COLO829 (cell line): ENCODE data around the gene MROH2A.

ENCODE experiments used
- DNase-seq: peaks from one replicate; pipeline ENCODE4 v3.0.0; 2012; ENCODE audit warnings: low spot score

MROH2A gene

DNA sequence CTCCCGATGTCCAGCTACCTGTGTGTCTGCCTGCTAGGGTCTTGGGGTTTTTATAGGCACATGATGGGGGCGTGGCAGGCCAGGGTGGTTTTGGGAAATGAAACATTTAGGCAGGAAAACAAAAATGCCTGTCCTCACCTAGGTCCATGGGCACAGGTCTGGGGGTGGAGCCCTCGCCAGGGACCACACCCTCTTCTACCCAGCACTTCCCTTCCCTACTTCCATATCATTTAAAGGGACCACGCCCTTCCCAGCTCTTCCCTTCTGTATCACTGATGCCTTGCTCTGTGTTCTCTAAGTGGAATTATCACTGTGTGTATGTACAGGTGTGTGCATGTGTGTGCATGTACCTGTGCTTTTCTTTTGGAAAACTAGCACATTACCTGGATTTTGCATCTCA lies 11.7 kb upstream of the MROH2A start:
- DNase-seq, result no peak

DNA sequence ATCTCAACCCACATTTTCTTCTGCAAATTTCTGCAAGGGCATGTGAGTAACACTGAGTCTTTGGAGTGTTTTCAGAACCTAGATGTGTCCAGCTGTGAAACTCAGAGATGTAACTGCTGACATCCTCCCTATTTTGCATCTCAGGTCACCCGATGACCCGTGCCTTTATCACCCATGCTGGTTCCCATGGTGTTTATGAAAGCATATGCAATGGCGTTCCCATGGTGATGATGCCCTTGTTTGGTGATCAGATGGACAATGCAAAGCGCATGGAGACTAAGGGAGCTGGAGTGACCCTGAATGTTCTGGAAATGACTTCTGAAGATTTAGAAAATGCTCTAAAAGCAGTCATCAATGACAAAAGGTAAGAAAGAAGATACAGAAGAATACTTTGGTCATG lies 10.1 kb upstream of the MROH2A start:
- no peak for DNase-seq

DNA sequence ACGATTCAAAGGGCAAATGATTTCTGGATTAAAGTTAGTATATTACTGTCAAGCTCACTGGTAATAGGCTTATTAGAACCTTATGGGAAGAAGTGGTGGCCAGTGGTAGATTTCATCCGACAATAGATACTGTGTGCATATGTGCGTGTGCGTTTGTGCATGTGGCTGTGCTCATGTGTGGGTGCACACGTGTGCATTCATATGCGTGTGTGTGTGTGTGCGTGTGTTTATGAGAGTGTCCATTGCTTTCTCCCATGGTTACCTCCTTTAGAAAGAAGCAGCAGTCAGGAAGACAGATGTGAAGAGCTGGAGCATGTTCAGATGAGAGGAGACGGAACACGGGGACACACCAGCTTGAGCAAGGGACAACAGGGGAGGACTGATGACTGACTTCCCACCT lies 8.9 kb upstream of the MROH2A start:
- no peak for DNase-seq

DNA sequence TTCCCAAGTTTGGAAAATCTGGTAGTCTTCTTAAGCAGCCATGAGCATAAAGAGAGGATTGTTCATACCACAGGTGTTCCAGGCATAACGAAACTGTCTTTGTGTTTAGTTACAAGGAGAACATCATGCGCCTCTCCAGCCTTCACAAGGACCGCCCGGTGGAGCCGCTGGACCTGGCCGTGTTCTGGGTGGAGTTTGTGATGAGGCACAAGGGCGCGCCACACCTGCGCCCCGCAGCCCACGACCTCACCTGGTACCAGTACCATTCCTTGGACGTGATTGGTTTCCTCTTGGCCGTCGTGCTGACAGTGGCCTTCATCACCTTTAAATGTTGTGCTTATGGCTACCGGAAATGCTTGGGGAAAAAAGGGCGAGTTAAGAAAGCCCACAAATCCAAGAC lies 6.0 kb upstream of the MROH2A start:
- no peak for DNase-seq

DNA sequence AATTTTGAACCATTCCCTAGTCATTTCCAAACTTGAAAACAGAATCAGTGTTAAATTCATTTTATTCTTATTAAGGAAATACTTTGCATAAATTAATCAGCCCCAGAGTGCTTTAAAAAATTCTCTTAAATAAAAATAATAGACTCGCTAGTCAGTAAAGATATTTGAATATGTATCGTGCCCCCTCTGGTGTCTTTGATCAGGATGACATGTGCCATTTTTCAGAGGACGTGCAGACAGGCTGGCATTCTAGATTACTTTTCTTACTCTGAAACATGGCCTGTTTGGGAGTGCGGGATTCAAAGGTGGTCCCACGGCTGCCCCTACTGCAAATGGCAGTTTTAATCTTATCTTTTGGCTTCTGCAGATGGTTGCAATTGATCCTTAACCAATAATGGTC lies 5.5 kb upstream of the MROH2A start:
- peak; percentile 36 for DNase-seq

DNA sequence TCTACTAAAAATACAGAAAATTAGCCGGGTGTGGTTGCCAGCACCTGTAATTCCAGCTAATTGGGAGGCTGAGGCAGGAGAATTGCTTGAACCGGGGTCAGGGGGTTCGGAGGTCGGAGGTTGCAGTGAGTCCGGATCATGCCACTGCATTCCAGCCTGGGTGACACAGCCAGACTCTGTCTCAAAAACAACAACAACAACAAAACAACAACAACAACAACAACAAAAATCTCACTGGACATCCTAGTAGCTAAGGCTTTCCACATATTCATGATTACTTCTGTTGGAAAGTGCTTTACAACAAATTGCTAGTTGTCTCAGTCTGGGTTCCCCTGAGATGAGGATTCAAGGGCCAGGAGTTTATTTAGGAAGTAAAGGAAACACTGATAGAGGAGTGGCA lies 4.3 kb upstream of the MROH2A start:
- no peak for DNase-seq

DNA sequence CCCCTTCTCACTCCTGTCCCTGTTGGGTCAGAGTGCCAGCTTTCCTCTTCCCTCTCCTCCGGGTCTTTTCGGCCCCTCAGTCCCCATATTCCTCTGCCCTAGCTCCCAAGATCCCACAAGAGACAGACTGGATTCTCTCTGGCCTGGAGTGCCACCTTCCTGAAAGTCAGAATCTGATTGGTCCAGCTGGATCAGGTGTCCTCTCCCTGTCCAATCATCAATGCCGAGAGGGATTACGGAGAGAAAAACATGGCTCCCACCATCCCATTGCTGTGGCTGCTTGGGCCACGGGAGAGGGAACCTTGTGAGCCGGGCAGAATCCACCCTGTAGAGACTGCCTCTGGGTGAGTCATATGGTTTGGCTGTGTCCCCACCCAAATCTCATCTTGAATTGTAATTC lies 2.7 kb upstream of the MROH2A start:
- DNase-seq, result no peak

DNA sequence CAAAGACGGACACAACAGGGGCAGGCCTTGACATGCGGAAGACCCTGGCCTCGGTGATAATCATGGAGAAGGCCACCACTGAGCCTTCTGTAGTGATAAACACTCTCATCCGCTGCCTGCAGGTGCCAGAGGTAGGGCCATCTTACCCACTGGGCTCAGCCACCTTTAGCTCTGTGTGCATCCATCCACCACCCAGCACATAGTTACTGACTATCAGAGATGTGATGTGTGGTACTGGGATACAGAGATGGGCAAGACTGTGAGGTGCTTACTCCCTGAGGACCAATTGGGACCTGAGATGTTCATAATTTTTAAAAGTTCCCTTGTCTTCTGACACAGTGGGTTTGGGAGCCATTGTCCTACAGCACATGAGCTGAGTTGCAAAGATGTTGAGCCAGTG lies 1.6 kb downstream of the MROH2A start:
- no peak for DNase-seq

DNA sequence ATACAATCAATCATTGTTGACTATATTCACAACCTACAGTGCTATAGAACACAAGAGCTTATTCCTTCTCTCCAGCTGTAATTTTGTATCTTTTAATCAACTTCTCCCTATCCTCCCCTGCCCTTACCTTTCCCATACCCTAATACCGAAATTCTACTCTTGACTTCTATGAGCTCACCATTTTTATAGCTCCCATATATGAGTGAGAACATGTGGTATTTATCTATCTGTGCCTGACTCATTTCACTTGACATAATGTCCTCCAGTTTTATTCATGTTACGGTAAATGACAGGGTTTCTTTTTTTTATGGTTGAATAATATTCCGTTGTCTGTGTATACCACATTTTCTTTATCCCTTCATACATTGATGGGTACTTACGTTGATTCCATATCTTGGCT lies 2.6 kb downstream of the MROH2A start:
- DNase-seq, result no peak

DNA sequence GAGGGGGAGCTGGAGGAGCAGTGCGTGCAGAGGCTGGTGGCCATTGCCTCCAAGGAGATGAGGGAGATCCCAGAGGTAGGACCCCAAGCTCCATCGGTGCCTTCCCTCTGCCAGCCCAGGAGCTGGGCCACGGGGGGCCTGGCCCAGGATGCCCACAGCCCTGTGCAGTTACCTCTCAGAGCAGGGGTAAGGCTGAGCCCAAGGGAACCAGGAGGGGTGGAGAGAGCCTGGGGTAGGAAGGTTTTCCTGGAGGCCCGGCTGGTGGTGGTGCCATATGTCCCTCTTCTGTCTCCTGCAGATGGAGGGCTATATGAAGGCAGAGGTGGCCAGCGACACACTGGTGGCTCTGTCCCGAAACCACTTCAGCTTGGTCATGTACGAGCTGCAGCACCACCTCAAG lies 11.4 kb downstream of the MROH2A start:
- DNase-seq, result no peak

DNA sequence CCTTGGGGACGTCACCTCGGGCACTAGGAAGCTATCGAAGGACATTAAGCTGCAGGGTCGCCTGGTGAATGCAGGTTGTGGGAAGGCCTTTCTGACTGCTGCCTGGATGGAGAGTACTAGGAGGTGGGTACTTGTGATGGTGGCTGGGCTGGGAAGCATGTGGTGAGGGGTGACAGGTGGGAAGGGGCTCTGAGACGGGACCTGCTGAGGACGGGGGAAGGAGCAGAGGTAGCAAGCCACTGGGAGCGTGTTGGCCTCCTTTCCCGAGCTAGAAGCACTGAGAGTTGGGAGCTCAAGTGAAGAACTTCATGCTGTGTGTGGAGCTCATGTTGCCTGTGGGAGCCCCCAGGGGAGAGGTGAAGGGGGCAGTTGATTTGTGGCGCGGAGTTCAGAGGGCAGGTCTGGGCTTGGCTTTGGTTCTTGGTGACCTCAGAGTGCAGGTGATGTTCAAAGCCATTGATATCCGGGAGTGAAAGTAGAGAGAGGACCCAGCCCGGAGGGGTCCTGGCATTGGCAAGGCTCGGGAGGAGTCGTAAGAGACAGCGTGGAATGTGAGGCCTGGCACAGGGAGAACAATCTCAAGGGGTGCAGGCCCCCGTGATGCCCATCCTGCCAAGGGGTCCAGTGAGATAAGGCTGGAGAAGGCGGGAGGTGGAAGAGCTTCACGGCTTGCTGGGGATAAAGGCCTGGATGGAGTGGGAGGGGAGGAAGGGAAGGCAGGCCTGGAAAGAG lies 13.2 kb downstream of the MROH2A start:
- DNase-seq, result no peak

DNA sequence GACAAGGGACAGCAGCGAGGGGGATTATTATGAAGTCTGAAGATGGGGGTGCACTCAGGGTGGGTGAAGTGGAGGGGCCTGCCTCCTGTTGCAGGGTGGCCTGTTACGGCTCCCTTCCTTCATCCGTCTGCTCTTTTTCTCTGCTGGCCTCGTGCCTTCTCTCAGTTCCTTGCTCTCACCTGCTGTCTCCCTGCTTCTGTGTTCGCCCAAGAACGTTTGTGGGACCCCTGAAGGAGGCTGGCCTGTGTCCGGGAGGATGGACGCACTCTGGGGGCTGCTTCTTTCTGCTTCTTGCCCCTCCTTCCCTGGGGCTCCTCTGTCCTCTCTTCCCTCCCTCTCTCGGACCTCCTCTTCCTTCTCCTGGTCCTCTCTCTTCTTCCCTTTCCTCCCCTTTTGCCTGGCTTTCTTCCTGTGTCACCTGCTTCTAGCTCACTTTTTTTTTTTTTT lies 13.8 kb downstream of the MROH2A start:
- DNase-seq, result no peak

DNA sequence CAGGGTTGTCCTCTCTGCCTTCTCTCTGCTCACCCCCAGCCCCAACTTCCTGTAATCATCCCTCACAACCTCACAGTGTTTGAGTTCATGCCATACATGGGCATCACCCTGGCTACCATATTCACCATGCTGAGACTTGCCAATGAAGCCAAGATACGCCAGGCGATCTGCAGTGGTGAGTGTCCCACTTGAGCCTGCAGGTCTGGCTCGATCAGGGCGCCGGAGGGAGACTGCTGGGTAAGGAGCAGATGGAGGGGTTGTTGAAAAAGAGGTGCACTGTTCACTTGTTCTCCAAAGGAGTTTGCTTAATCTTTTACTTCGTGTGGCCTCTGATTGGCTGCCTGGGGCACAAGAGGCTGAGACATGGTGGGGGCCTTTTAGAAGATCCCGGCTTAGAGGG lies 14.6 kb downstream of the MROH2A start:
- DNase-seq, result no peak

DNA sequence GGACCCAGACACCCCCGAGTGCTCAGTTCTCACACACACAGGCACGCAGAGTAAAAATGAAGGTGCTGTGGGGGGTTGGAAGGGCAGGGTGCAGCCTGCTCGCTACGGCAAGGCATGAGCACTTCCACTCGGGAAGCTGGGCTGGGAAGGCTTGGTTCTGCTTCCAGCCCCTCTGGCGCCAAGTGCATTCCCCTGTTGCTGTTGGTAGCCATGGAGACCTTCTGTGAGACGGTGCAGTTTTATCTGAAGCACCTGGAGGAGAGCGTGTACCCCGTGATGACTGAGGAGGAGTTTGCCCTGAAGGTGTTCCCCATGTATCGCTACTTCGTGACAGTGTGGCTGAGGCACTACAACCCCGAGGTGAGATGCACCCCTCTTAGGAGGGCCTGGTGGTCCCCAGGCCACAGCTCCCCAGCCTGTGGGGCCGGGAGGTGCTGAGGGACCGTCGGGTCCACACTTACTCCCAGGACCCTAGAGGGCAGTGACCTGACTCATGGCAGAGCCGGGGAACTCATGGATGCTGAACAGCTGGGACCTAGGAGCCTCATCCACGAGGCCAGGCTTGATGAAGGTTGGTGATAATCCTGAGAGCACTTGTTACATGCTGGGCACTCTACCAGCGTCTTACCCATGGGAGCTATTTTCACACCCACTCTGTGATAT lies 15.5 kb downstream of the MROH2A start:
- no peak for DNase-seq

DNA sequence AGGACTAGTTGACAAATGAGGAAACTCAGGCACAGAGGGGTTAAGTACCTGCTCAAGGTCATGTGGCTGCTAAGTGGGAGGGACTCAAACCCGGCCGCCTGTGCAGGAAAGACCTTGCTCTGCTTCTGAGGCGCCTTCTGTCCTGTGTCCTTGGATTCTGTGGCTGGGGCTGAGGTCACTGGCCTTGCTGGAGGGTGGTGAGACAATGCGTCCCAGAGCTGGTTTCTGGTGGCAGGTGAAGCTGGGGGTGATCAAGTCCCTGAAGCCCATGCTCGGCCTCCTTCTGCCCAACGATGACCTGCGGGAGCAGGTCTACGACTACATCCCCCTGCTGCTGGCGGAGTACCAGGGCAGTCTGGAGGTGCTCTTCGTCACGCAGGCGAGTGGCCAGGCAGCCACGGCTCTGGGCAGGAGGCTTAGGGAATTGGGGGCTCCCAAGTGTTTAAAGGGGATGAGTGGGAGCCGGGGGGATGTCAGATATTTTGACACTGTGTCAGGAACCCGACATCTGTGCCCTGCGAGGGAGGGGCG lies 16.1 kb downstream of the MROH2A start:
- no peak for DNase-seq

DNA sequence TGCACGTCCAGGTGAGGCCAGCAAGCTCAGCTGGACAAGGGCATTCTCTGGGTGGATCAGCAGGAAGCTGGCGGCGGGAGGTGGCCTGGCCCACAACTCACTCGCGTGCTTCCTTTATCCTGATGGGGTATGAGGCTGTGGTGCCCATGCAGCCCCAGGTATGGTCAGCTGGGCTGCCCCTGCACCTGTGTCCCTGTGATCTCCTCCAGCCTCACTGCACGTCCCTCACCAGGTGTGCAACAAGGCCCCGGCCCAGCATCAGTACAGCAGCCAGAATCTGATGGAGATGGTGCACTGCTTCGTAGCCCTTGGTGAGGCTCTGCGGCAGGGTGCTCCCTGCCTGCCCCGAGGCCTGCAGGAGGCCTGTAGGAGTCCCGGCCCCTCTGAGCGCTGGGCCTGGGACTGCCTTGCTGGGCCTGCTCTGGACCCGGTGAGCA lies 17.6 kb downstream of the MROH2A start:
- DNase-seq, result no peak

DNA sequence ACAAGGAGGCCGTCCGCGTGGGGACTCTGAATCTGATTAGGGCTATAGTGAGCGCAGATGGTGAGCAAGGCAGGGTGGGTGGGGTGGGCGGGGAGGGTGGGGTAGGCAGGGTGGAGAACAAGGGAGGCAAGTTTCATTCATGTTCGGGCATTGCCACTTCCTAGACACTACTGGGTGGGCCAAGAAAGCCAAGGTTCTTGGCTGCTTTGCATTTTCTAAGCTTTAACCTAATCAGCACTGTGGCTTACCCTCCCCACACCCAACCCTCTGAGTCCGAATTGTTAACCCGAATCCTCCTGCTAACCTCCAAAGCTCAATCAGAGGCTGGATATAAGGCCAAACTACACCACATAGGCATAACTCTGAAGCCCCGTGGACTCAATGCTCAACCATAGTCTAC lies 18.1 kb downstream of the MROH2A start:
- DNase-seq, result no peak

DNA sequence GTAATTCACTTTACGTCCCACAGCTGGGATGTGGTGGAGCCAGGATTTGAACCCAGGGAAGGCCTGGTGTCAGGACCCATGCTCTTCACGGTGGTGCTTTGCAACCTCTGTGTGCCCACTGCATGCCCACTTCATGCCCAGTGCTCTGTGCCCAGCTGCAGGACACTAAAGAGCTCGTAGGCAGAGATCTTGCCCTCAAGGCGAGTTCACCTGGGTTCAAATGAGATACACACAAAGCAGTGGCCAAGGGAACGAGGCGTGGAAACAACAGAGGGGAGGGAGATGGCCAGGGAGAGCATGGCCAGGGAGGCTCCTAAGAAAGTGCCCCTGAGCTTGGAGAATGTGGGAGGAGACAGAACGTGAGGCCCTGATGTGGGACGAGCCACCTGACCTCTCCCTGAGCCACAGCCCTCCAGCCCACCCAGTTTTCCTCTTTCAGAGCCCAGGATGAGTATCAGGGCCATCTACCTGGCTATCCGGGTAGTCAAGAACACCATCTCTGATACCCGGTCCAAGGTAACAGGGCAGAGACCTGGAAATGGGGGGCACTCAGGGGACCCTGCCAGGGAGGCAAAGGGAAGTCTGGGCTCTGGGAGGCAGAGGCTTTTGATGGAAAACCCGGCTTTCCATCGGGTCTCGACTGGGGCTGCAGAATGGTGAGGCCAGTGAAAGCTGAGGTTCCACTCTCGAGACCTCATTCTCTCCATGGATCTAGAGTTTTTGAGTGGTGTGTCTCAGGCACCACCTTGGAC lies 20.4 kb downstream of the MROH2A start:
- no peak for DNase-seq

DNA sequence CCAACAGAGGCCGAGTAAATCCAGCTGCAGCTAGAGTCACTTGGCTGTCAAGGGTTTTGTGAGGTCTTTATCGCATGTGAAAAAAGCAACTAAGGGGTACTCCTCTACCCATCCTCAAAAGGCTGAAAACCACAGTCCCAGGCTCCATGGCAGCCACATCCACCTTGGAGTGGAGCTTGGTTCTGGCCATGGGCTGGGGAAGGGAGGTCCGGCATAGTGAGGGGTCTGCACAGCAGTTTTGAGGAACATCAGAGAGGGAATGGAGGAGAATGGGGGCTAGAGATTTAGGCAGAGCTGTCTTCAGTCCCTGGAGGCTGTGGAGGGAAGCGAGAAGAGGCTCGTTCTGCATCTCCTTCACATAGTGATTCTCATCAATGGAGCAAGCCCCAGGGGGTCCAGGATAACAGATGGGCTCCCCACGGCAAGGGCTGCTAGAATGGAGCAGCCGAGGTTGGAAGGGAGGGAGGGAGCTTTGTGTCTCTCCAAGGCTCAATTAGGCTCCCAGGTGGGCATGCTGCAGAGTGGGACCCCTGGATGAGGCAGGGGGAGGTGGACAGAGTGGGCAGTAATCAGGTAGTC lies 21.0 kb downstream of the MROH2A start:
- no peak for DNase-seq

DNA sequence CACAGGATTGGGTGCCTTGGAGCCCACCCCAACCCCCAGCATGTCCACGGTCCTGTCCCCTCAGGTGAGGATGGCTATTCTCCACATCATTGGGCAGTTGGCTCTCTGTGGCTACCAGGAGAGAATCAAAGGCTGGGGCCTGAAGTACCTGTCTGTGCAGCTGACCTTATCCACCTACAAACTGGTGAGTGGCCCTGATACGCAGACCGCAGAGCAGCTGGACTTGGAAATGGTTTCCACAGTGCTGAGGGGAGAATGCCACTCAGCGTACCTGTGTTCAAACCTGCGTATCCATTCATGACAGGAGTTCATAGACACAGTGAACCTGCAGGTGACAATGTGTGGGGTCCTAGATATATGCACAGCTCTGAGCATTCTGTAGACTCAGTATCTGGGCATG lies 21.6 kb downstream of the MROH2A start:
- no peak for DNase-seq

DNA sequence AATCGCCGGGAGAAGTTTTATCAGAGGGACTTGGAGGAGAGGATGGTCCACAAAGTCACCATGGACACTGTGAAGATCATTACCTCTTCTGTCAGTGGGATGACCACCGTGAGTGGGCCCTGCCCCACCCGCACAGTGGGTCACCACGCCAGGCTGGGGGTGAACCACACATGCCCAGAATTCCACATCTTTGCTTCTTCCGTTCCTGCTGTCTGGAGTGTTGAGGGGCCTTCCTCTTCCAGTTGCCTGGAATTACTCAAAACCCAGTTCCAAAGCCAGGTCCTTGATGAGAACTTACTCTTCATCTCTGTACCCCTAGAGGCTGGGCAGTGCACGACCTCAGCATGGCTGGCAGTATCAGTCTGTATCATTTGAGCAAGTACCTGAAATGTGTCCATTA lies 22.1 kb downstream of the MROH2A start:
- no peak for DNase-seq

DNA sequence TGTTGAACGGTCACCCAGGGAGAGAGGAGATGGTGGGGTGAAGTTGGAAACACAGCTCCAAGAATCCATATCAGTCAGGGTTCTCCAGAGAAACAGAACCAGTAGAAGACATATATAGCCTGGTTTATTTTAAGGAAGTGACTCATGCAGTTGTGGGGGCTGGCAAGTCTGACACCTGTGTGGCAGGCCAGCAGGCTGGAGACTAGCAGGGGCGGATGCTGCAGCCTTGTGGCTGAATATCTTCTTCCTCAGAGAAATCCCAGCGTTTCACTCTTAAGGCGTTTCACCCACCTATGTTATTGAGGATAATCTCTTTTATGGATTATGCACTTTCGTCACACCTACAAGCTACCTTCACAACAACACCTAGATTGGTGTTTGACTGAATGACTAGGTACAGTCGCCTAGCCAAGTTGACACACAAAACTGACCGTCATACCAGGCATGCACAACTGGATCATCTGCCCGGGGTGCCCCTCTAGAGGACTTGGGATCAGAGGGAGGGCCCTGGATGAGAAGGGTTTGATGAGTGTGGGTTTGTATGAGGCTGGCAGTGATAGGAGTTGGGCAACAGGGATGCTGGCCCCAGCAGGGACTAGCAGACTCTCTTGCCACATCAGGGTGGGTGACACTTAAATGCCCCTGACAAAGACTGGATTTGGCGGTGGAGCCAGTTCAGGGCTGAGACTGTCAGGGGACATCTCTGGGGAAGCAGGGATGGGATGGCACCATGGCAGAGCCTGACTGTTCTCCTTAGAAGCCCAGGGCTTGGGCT lies 23.4 kb downstream of the MROH2A start:
- DNase-seq, result no peak
